Esophagus squamous epithelium (tissue), 5 donors: ENCODE measurements around the gene SOX13. TPM values are rescaled to one million over a fixed set of nuclear protein-coding genes. Genes with fewer than 3 reads are reported as not detected.

ENCODE experiments used
- DNase-seq: peaks from one replicate; lab custom pipeline; 2025; lab: John Stamatoyannopoulos, UW
- H3K27ac ChIP-seq, 4 donors: fragments of 200-600 bp; sonication (generic); one replicate each; pipeline ENCODE4 v1.5.1; 2016 to 2019; ENCODE audit warnings: mild to moderate bottlenecking in 1 of 4
- H3K27me3 ChIP-seq, 4 donors: fragments of 200-600 bp; sonication (generic); 1 replicate in 3 of 4; 2 replicates in 1 of 4; pipeline versions ENCODE4 v1.5.1 to v1.6.0; 2017 to 2021; ENCODE audit warnings: antibody characterized with exemption in 1 of 4
- H3K36me3 ChIP-seq, 3 donors: fragments of 200-600 bp; sonication (generic); one replicate each; pipeline ENCODE4 v1.5.1; 2016 to 2019
- H3K4me1 ChIP-seq, 3 donors: fragments of 200-600 bp; sonication (generic); one replicate each; pipeline ENCODE4 v1.5.1; 2017 to 2019
- H3K4me3 ChIP-seq, 4 donors: fragments of 200-600 bp; sonication (generic); 1 replicate in 3 of 4; 2 replicates in 1 of 4; pipeline ENCODE4 v1.5.1; 2016 to 2019; ENCODE audit warnings: mild to moderate bottlenecking in 2 of 4, moderate library complexity in 1 of 4
- H3K9me3 ChIP-seq, 3 donors: fragments of 200-600 bp; sonication (generic); one replicate each; pipeline ENCODE4 v1.5.1; 2016 to 2019
- CTCF ChIP-seq, 6 experiments: fragments of 450-650 bp in 4 of 6; fragments of 200-600 bp in 2 of 6; sonication (generic) in 2 of 6; IDR thresholded peaks; one replicate each; pipeline ENCODE4 v1.5.1; 2016 to 2019; ENCODE audit warnings: antibody characterized with exemption in 6 of 6, mild to moderate bottlenecking in 4 of 6, moderate library complexity in 4 of 6
- POLR2A ChIP-seq, 4 donors: fragments of 450-650 bp; IDR thresholded peaks; one replicate each; pipeline ENCODE4 v1.6.1; 2017; ENCODE audit warnings: antibody characterized with exemption in 4 of 4, mild to moderate bottlenecking in 4 of 4, moderate library complexity in 3 of 4
- WGBS, 2 donors: methylation state at CpG; one replicate each; pipeline ENCODE4 v1.1.5; 2018; 5-methylcytosine and 5-hydroxymethylcytosine counted together
- intact Hi-C: fragments of 100-400 bp; cut with DNase I; formaldehyde crosslinking; loops from one replicate; pipeline ENCODE4 v1.15.0; 2022
- total RNA-seq, 4 donors: library from RNA; depleted of rRNA; stranded (reverse); fragments of >200 nt; gene quantifications; one replicate each; pipeline ENCODE4 v1.1.0, GENCODE V29; 2016
- donor health status: DM: yes; HTN: yes; CAD: no.

The SOX13 gene
- total RNA-seq, 4 donors from 2014 or later: 9.0 to 21.2 (median 14.5) TPM

DNA sequence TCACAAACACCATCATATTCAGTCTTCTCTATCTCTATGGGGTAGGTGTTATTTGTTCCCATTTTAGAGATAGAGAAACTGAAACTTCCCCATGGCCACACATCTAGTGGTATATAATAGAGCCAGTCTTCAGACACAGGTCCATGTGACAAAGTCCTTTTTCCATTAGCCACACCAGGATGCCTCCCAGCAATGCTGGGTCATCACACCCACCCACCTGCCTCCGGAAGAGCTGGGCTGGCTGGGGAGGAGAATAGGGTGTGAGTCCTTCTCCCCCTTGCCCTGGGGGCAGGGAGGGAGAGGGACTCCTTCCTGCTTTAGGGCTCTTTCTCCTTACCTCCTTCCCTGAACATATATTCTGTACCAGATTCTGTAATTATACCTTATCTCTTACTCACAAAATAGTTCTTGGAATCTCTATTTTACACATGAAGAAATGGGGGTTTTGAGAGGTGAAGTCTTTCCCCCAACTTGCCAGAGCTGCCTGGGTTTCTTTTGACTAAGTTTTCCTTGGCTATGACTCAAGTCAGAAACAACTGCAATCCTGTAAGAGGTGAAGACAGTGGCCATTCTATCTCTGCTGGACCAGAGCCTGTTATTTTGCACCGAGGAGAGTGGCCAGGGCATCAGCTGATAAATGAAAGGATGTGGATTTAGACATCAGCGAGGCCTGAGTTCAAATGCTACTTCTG is 30.0 kb downstream of the SOX13 start:
- no peak for DNase-seq
- Histone ChIP-seq H3K4me1 (peaks cover 23 to 87% (median 44%) of the 10 kb centered on the region in 3 donors), H3K9me3 (no peaks in the 10 kb centered on the region), H3K36me3 (peaks cover 0 to 8% (median 0%) of the 10 kb centered on the region in 3 donors), H3K4me3 (no peak overlapping the region), H3K27me3 (no peaks in the 10 kb centered on the region), H3K27ac (peak overlapping the region in 3 of 4 donors; percentile 42 to 85 (median 73))
- 28 to 56% methylated on average over 3 of the region's 3 CpGs for WGBS, 2 donors
- no peak for TF ChIP-seq CTCF (IDR thresholded peaks at IDR 0.05)
- no peak for TF ChIP-seq POLR2A (IDR thresholded peaks at IDR 0.05)
- intact Hi-C loops: no loop called here

- DNase-seq: no peak
- WGBS, 2 donors: 24 to 38% methylated on average over 2 of the region's 2 CpGs
- TF ChIP-seq POLR2A (IDR thresholded peaks at IDR 0.05): no peak
- no peak for TF ChIP-seq CTCF (IDR thresholded peaks at IDR 0.05)
- no peaks in the 10 kb centered on the region for H3K27me3 ChIP-seq
- H3K9me3 ChIP-seq: no peaks in the 10 kb centered on the region
- no peak overlapping the region for H3K4me3 ChIP-seq
- peaks cover 23 to 87% (median 44%) of the 10 kb centered on the region in 3 donors for H3K4me1 ChIP-seq
- H3K27ac ChIP-seq: peak overlapping the region in 3 of 4 donors; percentile 42 to 85 (median 73)
- intact Hi-C loops: no loop called here
- H3K36me3 ChIP-seq: peaks cover 0 to 8% (median 0%) of the 10 kb centered on the region in 3 donors
Measured at GRCh38 chr1:204103431-204103741, 30.5 kb downstream of the SOX13 start.

DNA sequence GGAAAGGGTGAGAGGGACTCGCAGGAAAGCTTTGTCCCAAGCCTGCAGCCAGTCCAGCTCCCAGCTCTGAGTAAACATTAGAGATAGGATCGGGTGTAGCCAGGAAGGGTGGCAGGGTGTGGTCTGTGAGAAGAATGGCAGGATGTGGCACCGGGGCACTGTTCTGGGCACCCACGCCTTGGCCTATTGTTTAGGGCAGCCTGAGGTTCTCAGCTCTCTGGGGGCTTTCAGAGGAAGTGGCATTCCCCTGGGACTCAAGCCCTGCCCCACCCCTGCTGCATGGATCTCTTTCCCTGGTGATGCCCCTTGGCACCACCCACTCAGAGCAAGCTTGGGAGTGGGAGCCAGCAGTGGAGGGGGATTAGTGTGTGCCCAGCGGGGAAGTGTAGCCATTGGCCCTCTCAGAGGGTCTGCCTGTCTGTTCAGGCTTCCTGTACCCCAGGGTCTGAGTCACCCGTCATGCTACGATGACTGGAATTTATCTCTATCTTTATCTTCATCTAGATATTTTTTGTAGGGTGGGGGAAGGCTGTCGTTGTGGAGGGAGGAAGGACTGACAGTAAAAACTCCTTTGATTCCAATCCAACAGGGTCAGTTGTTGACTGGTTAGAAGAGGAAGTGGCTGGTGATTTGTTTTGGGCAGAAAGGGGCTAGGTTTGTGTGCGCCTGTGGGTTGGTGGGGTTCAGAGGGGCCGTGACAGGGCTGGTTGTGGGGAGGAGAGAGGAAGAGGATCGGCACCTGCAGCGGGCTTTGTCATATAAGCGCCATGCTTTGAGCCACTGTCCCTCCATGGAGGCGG is 31.6 kb downstream of the SOX13 start:
- TF ChIP-seq CTCF (IDR thresholded peaks at IDR 0.05): no peak
- no peak for TF ChIP-seq POLR2A (IDR thresholded peaks at IDR 0.05)
- intact Hi-C loops: no loop called here
- Histone ChIP-seq H3K27me3 (no peaks in the 10 kb centered on the region), H3K4me3 (peak overlapping the region in 1 of 4 donors; percentile 22), H3K4me1 (peaks cover 23 to 87% (median 40%) of the 10 kb centered on the region in 3 donors), H3K27ac (peak overlapping the region; percentile 29 to 85 (median 58)), H3K9me3 (no peaks in the 10 kb centered on the region), H3K36me3 (peaks cover 0 to 8% (median 0%) of the 10 kb centered on the region in 3 donors)
- no peak for DNase-seq
- 50 to 56% methylated on average over 9 of the region's 14 CpGs for WGBS, 2 donors

GRCh38 chr1:204105131-204105515 is 32.2 kb downstream of the SOX13 start:
- TF ChIP-seq CTCF (IDR thresholded peaks at IDR 0.05) (no peak), POLR2A (IDR thresholded peaks at IDR 0.05) (no peak)
- peaks cover 23 to 84% (median 40%) of the 10 kb centered on the region in 3 donors for H3K4me1 ChIP-seq
- no peaks in the 10 kb centered on the region for H3K9me3 ChIP-seq
- H3K27me3 ChIP-seq: no peaks in the 10 kb centered on the region
- H3K36me3 ChIP-seq: peaks cover 0 to 8% (median 0%) of the 10 kb centered on the region in 3 donors
- intact Hi-C loops: no loop called here
- peak overlapping the region in 3 of 4 donors; percentile 42 to 85 (median 73) for H3K27ac ChIP-seq
- H3K4me3 ChIP-seq: no peak overlapping the region
- 87 to 90% methylated on average over 2 to 5 of the region's 6 CpGs for WGBS, 2 donors
- DNase-seq: no peak

DNA sequence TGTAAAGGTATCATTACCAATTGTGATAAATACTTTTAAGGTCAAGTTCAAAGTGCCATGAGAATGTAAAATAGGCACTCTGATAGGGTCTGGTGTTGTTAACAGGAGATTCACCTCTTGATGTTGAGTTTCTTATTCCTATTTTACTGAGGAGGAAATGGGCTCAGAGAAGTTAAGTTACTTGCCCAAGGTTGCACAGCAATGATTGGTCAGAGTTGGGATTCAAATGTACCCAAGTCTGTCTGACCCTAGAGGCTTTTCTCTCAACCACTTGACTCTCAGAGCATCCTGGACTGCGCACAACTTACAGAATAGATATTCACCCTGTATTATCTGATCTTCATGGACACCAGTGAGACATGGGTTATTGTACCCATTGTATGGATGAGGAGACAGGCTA is 33.9 kb downstream of the SOX13 start:
- 93 to 100% methylated on average over 1 of the region's 1 CpG for WGBS, 2 donors
- Histone ChIP-seq H3K27me3 (no peaks in the 10 kb centered on the region), H3K36me3 (peaks cover 0 to 8% (median 0%) of the 10 kb centered on the region in 3 donors), H3K4me3 (no peak overlapping the region), H3K9me3 (no peaks in the 10 kb centered on the region), H3K4me1 (peaks cover 23 to 83% (median 37%) of the 10 kb centered on the region in 3 donors), H3K27ac (no peak overlapping the region)
- intact Hi-C loops: no loop called here
- TF ChIP-seq POLR2A (IDR thresholded peaks at IDR 0.05): no peak
- TF ChIP-seq CTCF (IDR thresholded peaks at IDR 0.05): no peak
- no peak for DNase-seq
